ENCODE data around the gene APOC1. TPM values are rescaled to one million over a fixed set of nuclear protein-coding genes. Genes with fewer than 3 reads are reported as not detected.

The APOC1 gene
- total RNA-seq: 6.2 and 10.8 TPM in 2 replicates

DNA sequence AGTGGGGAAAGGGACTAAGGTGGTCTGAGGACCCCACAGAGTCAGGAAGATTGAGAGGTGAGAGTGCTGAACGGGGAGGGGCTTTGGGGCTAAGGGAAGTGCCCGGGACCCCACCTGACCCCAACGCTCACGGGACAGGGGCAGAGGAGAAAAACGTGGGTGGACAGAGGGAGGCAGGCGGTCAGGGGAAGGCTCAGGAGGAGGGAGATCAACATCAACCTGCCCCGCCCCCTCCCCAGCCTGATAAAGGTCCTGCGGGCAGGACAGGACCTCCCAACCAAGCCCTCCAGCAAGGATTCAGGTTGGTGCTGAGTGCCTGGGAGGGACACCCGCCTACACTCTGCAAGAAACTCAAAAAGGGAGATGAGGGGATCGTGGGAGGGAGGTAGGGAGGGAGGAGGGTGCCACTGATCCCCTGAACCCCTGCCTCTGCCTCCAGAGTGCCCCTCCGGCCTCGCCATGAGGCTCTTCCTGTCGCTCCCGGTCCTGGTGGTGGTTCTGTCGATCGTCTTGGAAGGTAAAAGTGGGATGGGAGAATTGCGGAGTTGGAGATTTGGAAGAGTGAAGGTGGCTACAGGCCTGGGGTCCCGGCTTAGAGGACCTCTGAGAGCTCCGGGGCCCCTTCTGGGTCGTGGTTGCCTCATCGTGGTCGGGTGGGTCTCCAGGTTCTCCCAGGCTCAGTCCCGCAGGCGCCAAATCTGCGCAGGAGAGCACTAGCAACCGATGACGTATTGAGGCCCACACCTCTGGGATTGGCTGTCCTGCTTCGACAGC is at the start of gene APOC1:
Gene APOC1, plus strand, starts transcription at position 176 of the 774 bp plus-strand sequence. Its CDS starts 284 bp downstream, at position 460.

DNA sequence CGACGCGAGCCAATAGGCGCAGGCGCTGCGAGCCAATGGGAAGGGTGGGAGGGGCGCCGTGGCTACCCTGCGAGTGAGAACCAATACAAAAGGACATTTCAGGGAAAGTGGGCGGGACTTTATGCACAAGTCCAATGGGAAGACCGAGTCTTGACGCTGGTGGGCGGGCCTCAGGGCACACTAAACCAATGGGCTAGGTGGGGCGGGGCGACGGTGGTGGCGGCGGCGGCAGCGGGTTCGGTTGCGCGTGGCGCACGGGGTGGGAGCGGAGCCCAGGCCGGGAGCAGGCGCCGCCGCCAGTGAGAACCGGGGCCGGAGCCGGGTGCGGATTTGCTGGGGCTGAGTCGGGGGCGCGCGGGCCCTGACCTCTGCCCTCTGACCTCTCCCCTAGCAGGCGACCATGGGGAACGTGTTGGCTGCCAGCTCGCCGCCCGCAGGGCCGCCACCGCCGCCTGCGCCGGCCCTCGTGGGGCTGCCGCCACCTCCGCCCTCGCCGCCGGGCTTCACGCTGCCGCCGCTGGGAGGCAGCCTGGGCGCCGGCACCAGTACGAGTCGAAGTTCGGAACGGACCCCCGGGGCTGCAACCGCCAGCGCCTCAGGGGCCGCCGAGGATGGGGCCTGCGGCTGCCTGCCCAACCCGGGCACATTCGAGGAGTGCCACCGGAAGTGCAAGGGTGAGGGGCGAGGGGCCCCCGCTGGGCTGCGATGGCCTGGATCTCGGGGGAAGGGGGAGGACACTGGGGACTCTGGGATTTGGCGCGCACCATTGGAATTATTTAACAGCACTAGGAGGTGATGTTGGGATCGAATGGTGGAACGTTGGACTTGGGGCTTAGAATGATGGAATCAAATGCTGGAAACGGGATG is 23.2 kb upstream of the APOC1 start, which contains the start of gene TOMM40:
Gene TOMM40, plus strand, starts transcription at position 239 of the 867 bp plus-strand sequence. Its CDS starts 162 bp downstream, at position 401.

DNA sequence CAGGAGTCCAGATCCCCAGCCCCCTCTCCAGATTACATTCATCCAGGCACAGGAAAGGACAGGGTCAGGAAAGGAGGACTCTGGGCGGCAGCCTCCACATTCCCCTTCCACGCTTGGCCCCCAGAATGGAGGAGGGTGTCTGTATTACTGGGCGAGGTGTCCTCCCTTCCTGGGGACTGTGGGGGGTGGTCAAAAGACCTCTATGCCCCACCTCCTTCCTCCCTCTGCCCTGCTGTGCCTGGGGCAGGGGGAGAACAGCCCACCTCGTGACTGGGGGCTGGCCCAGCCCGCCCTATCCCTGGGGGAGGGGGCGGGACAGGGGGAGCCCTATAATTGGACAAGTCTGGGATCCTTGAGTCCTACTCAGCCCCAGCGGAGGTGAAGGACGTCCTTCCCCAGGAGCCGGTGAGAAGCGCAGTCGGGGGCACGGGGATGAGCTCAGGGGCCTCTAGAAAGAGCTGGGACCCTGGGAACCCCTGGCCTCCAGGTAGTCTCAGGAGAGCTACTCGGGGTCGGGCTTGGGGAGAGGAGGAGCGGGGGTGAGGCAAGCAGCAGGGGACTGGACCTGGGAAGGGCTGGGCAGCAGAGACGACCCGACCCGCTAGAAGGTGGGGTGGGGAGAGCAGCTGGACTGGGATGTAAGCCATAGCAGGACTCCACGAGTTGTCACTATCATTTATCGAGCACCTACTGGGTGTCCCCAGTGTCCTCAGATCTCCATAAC is 8.8 kb upstream of the APOC1 start, which contains the start of gene APOE:
Gene APOE, plus strand, starts transcription at position 360 of the 724 bp plus-strand sequence. CDS start 829 bp downstream, outside the sequence.

DNA sequence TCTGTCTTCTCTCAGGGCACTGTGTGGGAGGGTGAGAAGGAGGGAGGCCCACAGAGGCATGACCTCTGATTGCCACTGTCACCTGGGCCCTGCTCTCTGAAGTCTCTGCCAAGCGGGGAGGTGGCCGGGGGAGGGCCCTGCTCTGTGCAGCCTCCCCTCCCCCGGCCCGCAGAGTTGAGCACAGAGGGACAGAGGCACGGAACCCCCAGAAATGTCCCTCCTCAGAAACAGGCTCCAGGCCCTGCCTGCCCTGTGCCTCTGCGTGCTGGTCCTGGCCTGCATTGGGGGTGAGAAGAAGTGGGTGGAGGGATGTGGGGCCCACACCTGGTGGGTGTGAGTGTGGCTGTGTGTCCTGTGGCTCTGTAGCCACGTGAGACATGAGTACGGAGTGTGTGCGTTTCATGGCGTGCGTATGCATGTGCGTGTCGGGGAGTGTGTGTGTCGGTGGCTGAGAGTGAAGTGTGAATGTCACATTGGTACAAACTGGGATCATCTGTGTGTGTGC is 27.7 kb downstream of the APOC1 start, which contains the start of gene APOC4:
Gene APOC4, plus strand, starts transcription at position 171 of the 505 bp plus-strand sequence. Its CDS starts 41 bp downstream, at position 212.

DNA sequence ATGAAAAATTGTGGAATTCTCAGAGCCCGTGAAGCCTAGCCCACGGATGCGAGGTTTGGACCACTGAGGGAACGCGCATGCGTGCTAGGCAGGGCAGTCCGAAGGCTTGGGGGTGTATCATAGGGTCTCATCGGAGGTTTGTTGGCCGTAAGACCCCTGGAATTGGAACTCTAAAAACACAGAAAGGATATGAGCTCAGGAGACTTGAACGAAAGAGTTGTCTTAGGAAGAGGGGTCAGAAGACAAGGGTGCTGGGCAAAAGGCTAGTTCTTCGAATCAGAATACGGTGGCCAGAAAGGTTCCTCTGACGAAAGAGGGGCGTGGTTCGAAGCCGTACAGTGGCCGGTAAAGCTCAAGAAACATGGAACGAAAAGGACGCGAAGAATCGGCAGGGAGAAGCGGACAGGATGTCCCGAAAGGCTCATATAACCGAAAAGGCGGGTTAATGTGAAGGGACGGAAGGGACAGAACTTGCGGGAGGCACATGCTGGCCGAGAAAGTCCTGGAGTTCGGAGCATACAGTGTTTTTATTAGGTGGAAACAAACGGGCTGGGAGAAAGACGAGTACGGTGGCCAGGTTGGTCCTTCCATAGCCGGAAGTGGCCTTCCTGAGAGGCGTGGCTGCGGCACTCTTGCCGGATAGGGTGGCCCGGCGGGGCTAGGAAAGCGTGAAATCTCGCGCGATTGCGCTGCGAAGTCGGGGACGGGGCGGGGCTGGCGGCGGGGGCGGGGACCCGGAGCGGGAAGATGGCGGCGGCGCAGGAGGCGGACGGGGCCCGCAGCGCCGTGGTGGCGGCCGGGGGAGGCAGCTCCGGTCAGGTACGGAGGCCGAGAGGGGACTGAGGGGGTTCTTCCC is 40.5 kb downstream of the APOC1 start, which contains the start of gene CLPTM1:
Gene CLPTM1, plus strand, starts transcription at position 732 of the 856 bp plus-strand sequence. Its CDS starts 16 bp downstream, at position 748.

Other genes with a start within 250 kb of the APOC1 start
- 2.1 and 3.9 TPM in 2 replicates for gene CEACAM19, start 243.1 kb upstream of the APOC1 start, total RNA-seq
- not detected in 2 replicates for gene CEACAM16, start 215.5 kb upstream of the APOC1 start, total RNA-seq
- 29.3 and 52.2 TPM in 2 replicates for gene BCL3, start 165.9 kb upstream of the APOC1 start, total RNA-seq
- gene CBLC, start 136.7 kb upstream of the APOC1 start, total RNA-seq: 1.3 and 1.8 TPM in 2 replicates
- gene BCAM, start 105.5 kb upstream of the APOC1 start, total RNA-seq: 8.5 and 205 TPM in 2 replicates
- 287 and 362 TPM in 2 replicates for gene NECTIN2, start 68.3 kb upstream of the APOC1 start, total RNA-seq
- gene TOMM40, start 23.4 kb upstream of the APOC1 start, total RNA-seq: 52.9 and 155 TPM in 2 replicates
- gene APOE, start 8.8 kb upstream of the APOC1 start, total RNA-seq: 12.2 and 158 TPM in 2 replicates
- gene APOC4, start 27.6 kb downstream of the APOC1 start, total RNA-seq: not detected in 2 replicates
- not detected in 2 replicates for gene APOC2, start 31.4 kb downstream of the APOC1 start, total RNA-seq
- 127 and 130 TPM in 2 replicates for gene CLPTM1, start 40.8 kb downstream of the APOC1 start, total RNA-seq
- 20.0 and 35.9 TPM in 2 replicates for gene RELB, start 86.9 kb downstream of the APOC1 start, total RNA-seq
- 16.6 and 28.5 TPM in 2 replicates for gene CLASRP, start 124.4 kb downstream of the APOC1 start, total RNA-seq
- 1.5 and 1.9 TPM in 2 replicates for gene ZNF296, start 161.9 kb downstream of the APOC1 start, total RNA-seq
- 38.0 and 53.8 TPM in 2 replicates for gene GEMIN7, start 164.7 kb downstream of the APOC1 start, total RNA-seq
- 46.3 and 64.8 TPM in 2 replicates for gene PPP1R37, start 178.6 kb downstream of the APOC1 start, total RNA-seq
- under 0.01 and 0.25 TPM in 2 replicates for gene NKPD1, start 246.4 kb downstream of the APOC1 start, total RNA-seq